SK-N-SH (cell line): ENCODE measurements around the gene ZDHHC8. TPM values are rescaled to one million over a fixed set of nuclear protein-coding genes. Genes with fewer than 3 reads are reported as not detected.

Experiments used
- CTCF ChIA-PET: fragments of 300-600, 350-600 bp; formaldehyde crosslinking; extraction: SDS; loops from one replicate; lab custom pipeline; 2021; lab: Yijun Ruan, JAX
- POLR2A ChIA-PET: fragments of 350-600 bp; sonication (Branson Sonifier 250); formaldehyde crosslinking; extraction: SDS; loops from one replicate; lab custom pipeline; 2020; ENCODE audit warnings: antibody characterized with exemption, inconsistent platforms; lab: Yijun Ruan, JAX
- DNase-seq: peaks from one replicate; pipeline ENCODE4 v3.0.0; 2012
- H2AFZ ChIP-seq: fragments of 200-600 bp; sonication (generic); 2 replicates; pipeline ENCODE4 v1.8.1; 2016; ENCODE audit warnings: antibody characterized with exemption, mild to moderate bottlenecking, low read depth
- H3F3A ChIP-seq: fragments of 200-600 bp; sonication (generic); replicated peaks from 2 replicates; pipeline ENCODE3; 2016; ENCODE audit warnings: antibody characterized with exemption, mild to moderate bottlenecking; ENCODE audit not compliant: insufficient read depth
- H3K27ac ChIP-seq, 2 experiments: fragments of 200-500 bp in 1 of 2; fragments of 200-600 bp in 1 of 2; sonication (Bioruptor generic) in 1 of 2; sonication (generic), shearing (Covaris generic) in 1 of 2; 2 replicates each; pipeline versions ENCODE4 v1.5.1 to v1.6.1; 2014 to 2016; ENCODE audit warnings: low read depth in 2 of 2, inconsistent platforms in 1 of 2, low read length in 1 of 2, mild to moderate bottlenecking in 1 of 2, mixed read lengths in 1 of 2
- H3K27me3 ChIP-seq: fragments of 200-600 bp; sonication (generic), shearing (Covaris generic); 2 replicates; pipeline ENCODE4 v1.6.1; 2016; ENCODE audit warnings: mixed run types; ENCODE audit not compliant: insufficient read depth
- H3K36me3 ChIP-seq, 2 experiments: fragments of 200-500 bp in 1 of 2; fragments of 200-600 bp in 1 of 2; sonication (Bioruptor generic) in 1 of 2; sonication (generic) in 1 of 2; replicated peaks in 1 of 2; 2 replicates each; pipeline versions ENCODE3 to v1.5.1; 2014 to 2016; ENCODE audit warnings: low read length in 1 of 2, mild to moderate bottlenecking in 1 of 2; ENCODE audit not compliant: insufficient read depth in 2 of 2, control insufficient read depth in 1 of 2
- H3K4me1 ChIP-seq, 2 experiments: fragments of 200-500 bp in 1 of 2; fragments of 200-600 bp in 1 of 2; sonication (Bioruptor generic) in 1 of 2; sonication (generic), shearing (Covaris generic) in 1 of 2; 2 replicates each; pipeline versions ENCODE4 v1.5.1 to v1.6.1; 2014 to 2016; ENCODE audit warnings: low read depth in 1 of 2, low read length in 1 of 2, mixed run types in 1 of 2; ENCODE audit not compliant: insufficient read depth in 2 of 2, control insufficient read depth in 1 of 2
- H3K4me2 ChIP-seq: fragments of 200-600 bp; sonication (generic), shearing (Covaris generic); 2 replicates; pipeline ENCODE4 v1.6.1; 2017; ENCODE audit warnings: mixed run types
- H3K4me3 ChIP-seq, 2 experiments: fragments of 200-500 bp in 1 of 2; fragments of 200-600 bp in 1 of 2; sonication (Bioruptor generic) in 1 of 2; sonication (generic), shearing (Covaris generic) in 1 of 2; 2 replicates each; pipeline versions ENCODE4 v1.5.1 to v1.8.1; 2014 to 2016; ENCODE audit warnings: low read depth in 2 of 2, inconsistent platforms in 1 of 2, low read length in 1 of 2, mild to moderate bottlenecking in 1 of 2, mixed read lengths in 1 of 2, moderate library complexity in 1 of 2
- H3K79me2 ChIP-seq: fragments of 200-600 bp; sonication (generic); 2 replicates; pipeline ENCODE4 v1.8.1; 2017; ENCODE audit warnings: mild to moderate bottlenecking; ENCODE audit not compliant: insufficient read depth
- H3K9ac ChIP-seq: fragments of 200-600 bp; sonication (generic); 2 replicates; pipeline ENCODE4 v1.6.1; 2017; ENCODE audit warnings: mixed run types
- H3K9me2 ChIP-seq: fragments of 200-600 bp; sonication (generic); 2 replicates; pipeline ENCODE4 v1.6.1; 2017; ENCODE audit warnings: mixed run types
- H3K9me3 ChIP-seq: fragments of 200-600 bp; sonication (generic); 2 replicates; pipeline ENCODE4 v1.6.1; 2017; ENCODE audit warnings: mixed run types, mild to moderate bottlenecking, moderate library complexity
- H4K20me1 ChIP-seq: fragments of 200-600 bp; sonication (generic); 2 replicates; pipeline ENCODE4 v1.6.1; 2017; ENCODE audit warnings: mild to moderate bottlenecking, mixed run types; ENCODE audit not compliant: insufficient read depth
- EP300 ChIP-seq, 2 experiments: IDR thresholded peaks; 2 replicates each; pipeline versions ENCODE4 v1.4.0 to v1.6.1; 2012; ENCODE audit warnings: borderline replicate concordance in 1 of 2, low read depth in 1 of 2, low read length in 1 of 2
- IRF3 ChIP-seq: fragments of 150-350 bp; IDR thresholded peaks from 2 replicates; pipeline ENCODE4 v1.6.1; 2016; ENCODE audit warnings: mild to moderate bottlenecking, low read depth, low read length
- MAX ChIP-seq: IDR thresholded peaks from 2 replicates; pipeline ENCODE4 v1.4.0; 2012; ENCODE audit warnings: low read depth
- MEF2A ChIP-seq: IDR thresholded peaks from 2 replicates; pipeline ENCODE4 v1.4.0; 2012; ENCODE audit warnings: low read depth, borderline replicate concordance
- MXI1 ChIP-seq: IDR thresholded peaks from 2 replicates; pipeline ENCODE4 v1.6.1; 2012; ENCODE audit warnings: mild to moderate bottlenecking, low read depth, low read length, improper control_type of control experiment
- REST ChIP-seq: IDR thresholded peaks from 2 replicates; pipeline ENCODE4 v1.6.1; 2012; ENCODE audit warnings: mild to moderate bottlenecking, low read depth, low read length, moderate library complexity
- SMC3 ChIP-seq: IDR thresholded peaks from 2 replicates; pipeline ENCODE4 v1.6.1; 2012; ENCODE audit warnings: low read depth, low read length, improper control_type of control experiment
- TAF1 ChIP-seq: IDR thresholded peaks from 2 replicates; pipeline ENCODE4 v1.6.1; 2012; ENCODE audit warnings: low read depth, mild to moderate bottlenecking, low read length, moderate library complexity, borderline replicate concordance
- TCF12 ChIP-seq: IDR thresholded peaks from 2 replicates; pipeline ENCODE4 v1.4.0; 2012
- ZBTB33 ChIP-seq: IDR thresholded peaks from 2 replicates; pipeline ENCODE4 v1.4.0; 2012; ENCODE audit warnings: low read depth, borderline replicate concordance
- WGBS: methylation state at CpG from one replicate; pipeline ENCODE4 v1.1.6; 2017; ENCODE audit warnings: low lambda C conversion rate; 5-methylcytosine and 5-hydroxymethylcytosine counted together
- polyA plus RNA-seq, 3 experiments: library from polyadenylated mRNA; depleted of rRNA; stranded (reverse); fragments of >200 nt; gene quantifications; 2 replicates each; pipeline ENCODE4 v1.2.3, GENCODE V29; 2012

Gene ZDHHC8
- polyA plus RNA-seq, 1 of the 3 experiments (the other 2 are of a cell fraction): 65.3 TPM

GRCh38 chr22:20089226-20089976 lies 42.2 kb upstream of the ZDHHC8 start:
- Histone ChIP-seq H3K9me3 (no peaks in the 10 kb centered on the region), H3K27ac (no peak overlapping the region), H3K9ac (no peak overlapping the region), H3K79me2 (peaks cover 68% of the 10 kb centered on the region), H3K27me3 (no peaks in the 10 kb centered on the region), H3K4me2 (no peak overlapping the region), H3F3A (peaks cover 2% of the 10 kb centered on the region), H3K4me1 (peaks cover 0 to 8% of the 10 kb centered on the region in 2 experiments; a peak in 1 of 4 replicates), H3K9me2 (no peaks in the 10 kb centered on the region)
- WGBS: 92% methylated on average over 13 of the region's 17 CpGs
- DNase-seq: no peak
- ChIA-PET POLR2A (interaction anchor here (0.6 kb wide), 1 partner anchor 22 kb away, joined by 3 read pairs; no protein-coding TSS in a partner anchor), CTCF (no interaction called here)
- TF ChIP-seq IRF3 (no peak), EP300 (IDR thresholded peaks at IDR 0.05; ENCODE audit: borderline replicate concordance in 1 of 2, low read depth in 1 of 2, low read length in 1 of 2) (no peak), MAX (no peak), MXI1 (no peak), REST (no peak), MEF2A (no peak), SMC3 (no peak), TAF1 (no peak), ZBTB33 (no peak), TCF12 (no peak)
- TF ChIP-seq, all 33 proteins: peak for 0
- Histone ChIP-seq H3K4me3 (no peak overlapping the region), H4K20me1 (peaks cover 43% of the 10 kb centered on the region), H2AFZ (no peak overlapping the region), H3K36me3 (peaks cover 68 to 85% of the 10 kb centered on the region in 2 experiments)
